HCT116 (cell line): ENCODE results near the gene SORCS2. TPM values are rescaled to one million over a fixed set of nuclear protein-coding genes. Genes with fewer than 3 reads are reported as not detected.

Source experiments
- ATAC-seq: fragments of 200-7000 bp; cut with Tn5 transposase; 2 replicates; pipeline ENCODE4 v1.9.1; 2020; ENCODE audit warnings: mild to moderate bottlenecking, moderate library complexity
- BruUV-seq: library from RNA; stranded (reverse); fragments of 400-500 nt; replicated peaks from 2 replicates; lab custom pipeline; 2021; lab: Mats Ljungman, UMichigan
- CTCF ChIA-PET: fragments of 300-600 bp; sonication (Branson Sonifier 250); formaldehyde crosslinking; loops from one replicate; lab custom pipeline; 2021; ENCODE audit warnings: antibody characterized with exemption; lab: Charles Lee
- POLR2A ChIA-PET: fragments of 300-600, 350-600 bp; sonication (Branson Sonifier 250); formaldehyde crosslinking; loops from one replicate; lab custom pipeline; 2021; ENCODE audit warnings: antibody characterized with exemption; lab: Charles Lee
- RAD21 ChIA-PET, 2 experiments: fragments of 300-600 bp; sonication (Branson Sonifier 250); formaldehyde crosslinking; loops; one replicate each; lab custom pipeline; 2023; ENCODE audit warnings: low total read pairs in 2 of 2; ENCODE audit not compliant: uncharacterized antibody in 2 of 2, unreplicated experiment in 2 of 2, low non-redundant PET in 1 of 2; lab: Charles Lee
- DNase-seq: peaks from one replicate; pipeline ENCODE4 v3.0.0-alpha.2; 2010; ENCODE audit warnings: low read depth, low spot score
- H2AFZ ChIP-seq: fragments of 200-600 bp; shearing (Covaris generic), sonication (generic); 2 replicates; pipeline ENCODE4 v1.6.1; 2017; ENCODE audit warnings: low read depth, mixed run types, mixed read lengths, antibody characterized with exemption, low read length; ENCODE audit not compliant: poor library complexity, severe bottlenecking
- H3K27ac ChIP-seq: 2 replicates; pipeline ENCODE4 v1.5.1; 2012; ENCODE audit warnings: low read depth, low read length
- H3K27me3 ChIP-seq: fragments of 200-600 bp; sonication (generic); 2 replicates; pipeline ENCODE4 v1.6.1; 2016; ENCODE audit warnings: mixed run types, low read length, mixed read lengths; ENCODE audit not compliant: insufficient read depth
- H3K36me3 ChIP-seq, 2 experiments: fragments of 200-500 bp in 1 of 2; fragments of 200-600 bp in 1 of 2; sonication (Bioruptor generic) in 1 of 2; sonication (generic) in 1 of 2; 2 replicates each; pipeline versions ENCODE4 v1.5.1 to v1.6.1; 2014 to 2016; ENCODE audit warnings: low read length in 2 of 2, inconsistent platforms in 1 of 2, mixed read lengths in 1 of 2, mixed run types in 1 of 2; ENCODE audit not compliant: insufficient read depth in 2 of 2, control insufficient read depth in 1 of 2
- H3K4me1 ChIP-seq, 2 experiments: fragments of 200-600 bp in 1 of 2; sonication (generic) in 1 of 2; 2 replicates each; pipeline versions ENCODE4 v1.5.1 to v1.6.1; 2012 to 2017; ENCODE audit warnings: low read length in 2 of 2, inconsistent platforms in 1 of 2, mild to moderate bottlenecking in 1 of 2, mixed read lengths in 1 of 2, mixed run types in 1 of 2, moderate library complexity in 1 of 2; ENCODE audit not compliant: insufficient read depth in 2 of 2, control insufficient read depth in 1 of 2
- H3K4me2 ChIP-seq: fragments of 200-600 bp; sonication (generic); 2 replicates; pipeline ENCODE4 v1.6.1; 2017; ENCODE audit warnings: mixed run types, low read length, mixed read lengths
- H3K4me3 ChIP-seq, 2 experiments: fragments of 200-600 bp in 1 of 2; sonication (generic) in 1 of 2; replicated peaks in 1 of 2; 2 replicates each; pipeline ENCODE4 v1.5.1; 2011 to 2016; ENCODE audit warnings: low read length in 2 of 2, control low read depth in 1 of 2, low read depth in 1 of 2, mild to moderate bottlenecking in 1 of 2, mixed read lengths in 1 of 2, mixed run types in 1 of 2
- H3K79me2 ChIP-seq: fragments of 200-600 bp; sonication (generic); 2 replicates; pipeline ENCODE4 v1.6.1; 2017; ENCODE audit warnings: mild to moderate bottlenecking, mixed run types, low read length, moderate library complexity, mixed read lengths; ENCODE audit not compliant: insufficient read depth
- H3K9ac ChIP-seq: fragments of 200-600 bp; sonication (generic); 2 replicates; pipeline ENCODE4 v1.6.1; 2016; ENCODE audit warnings: low read length, mixed read lengths
- H3K9me2 ChIP-seq: fragments of 200-600 bp; sonication (generic), shearing (Covaris generic); 2 replicates; pipeline ENCODE4 v1.6.1; 2017; ENCODE audit warnings: mixed run types, mild to moderate bottlenecking, moderate library complexity; ENCODE audit not compliant: insufficient read depth
- H3K9me3 ChIP-seq, 2 experiments: fragments of 200-500 bp in 1 of 2; fragments of 200-600 bp in 1 of 2; sonication (Bioruptor generic) in 1 of 2; sonication (generic) in 1 of 2; 2 replicates each; pipeline ENCODE4 v1.6.1; 2014 to 2017; ENCODE audit warnings: low read length in 2 of 2, mixed read lengths in 2 of 2, inconsistent platforms in 1 of 2, low read depth in 1 of 2, mild to moderate bottlenecking in 1 of 2, mixed run types in 1 of 2, moderate library complexity in 1 of 2; ENCODE audit not compliant: control insufficient read depth in 1 of 2, insufficient read depth in 1 of 2
- H4K20me1 ChIP-seq: fragments of 200-600 bp; sonication (generic), shearing (Covaris generic); 2 replicates; pipeline ENCODE4 v1.6.1; 2017; ENCODE audit warnings: mixed run types, mild to moderate bottlenecking, moderate library complexity; ENCODE audit not compliant: insufficient read depth
- CBX3 ChIP-seq: IDR thresholded peaks from 2 replicates; pipeline ENCODE4 v1.6.1; 2012; ENCODE audit warnings: low read depth
- CEBPB ChIP-seq: IDR thresholded peaks from 2 replicates; pipeline ENCODE4 v1.6.1; 2012; ENCODE audit warnings: low read depth
- EGR1 ChIP-seq: IDR thresholded peaks from 2 replicates; pipeline ENCODE4 v1.6.1; 2012; ENCODE audit warnings: low read depth
- ELF1 ChIP-seq: IDR thresholded peaks from 2 replicates; pipeline ENCODE4 v1.6.1; 2012; ENCODE audit warnings: low read depth, borderline replicate concordance
- JUND ChIP-seq: IDR thresholded peaks from 2 replicates; pipeline ENCODE4 v1.6.1; 2012
- POLR2A ChIP-seq: IDR thresholded peaks from 2 replicates; pipeline ENCODE4 v1.7.0; 2011; ENCODE audit warnings: borderline replicate concordance; ENCODE audit not compliant: insufficient read depth, insufficient read length; ENCODE audit errors: extremely low read depth
- RAD21 ChIP-seq: IDR thresholded peaks from 2 replicates; pipeline ENCODE4 v1.6.1; 2012; ENCODE audit warnings: low read depth, mild to moderate bottlenecking
- SRF ChIP-seq: IDR thresholded peaks from 2 replicates; pipeline ENCODE4 v1.6.1; 2012; ENCODE audit warnings: low read depth
- YY1 ChIP-seq: IDR thresholded peaks from 2 replicates; pipeline ENCODE4 v1.6.1; 2011; ENCODE audit warnings: low read length, low read depth, moderate library complexity, mild to moderate bottlenecking; ENCODE audit not compliant: insufficient replicate concordance; ENCODE audit errors: extremely low read depth
- ZFX ChIP-seq: fragments of 450-650 bp; IDR thresholded peaks from 2 replicates; pipeline ENCODE4 v1.6.1; 2017
- intact Hi-C: fragments of 100-400 bp; cut with micrococcal nuclease; formaldehyde crosslinking; loops from 2 replicates; pipeline ENCODE4 v1.10.0; 2022
- total RNA-seq: library from RNA; stranded (reverse); gene quantifications from one replicate; pipeline ENCODE4 v1.2.1, GENCODE V29; 2021; ENCODE audit not compliant: unreplicated experiment
- TF ChIP-seq, protein P1 (sequence below): IDR thresholded peaks from 2 replicates; pipeline ENCODE4 v1.6.1; 2012; ENCODE audit warnings: low read depth
- TF ChIP-seq, protein P2 (sequence below): IDR thresholded peaks from 2 replicates; pipeline ENCODE4 v1.6.1; 2011; ENCODE audit warnings: mild to moderate bottlenecking, low read length, moderate library complexity; ENCODE audit not compliant: insufficient replicate concordance; ENCODE audit errors: extremely low read depth
- TF ChIP-seq, protein P3 (sequence below): IDR thresholded peaks from 2 replicates; pipeline ENCODE4 v1.6.1; 2012
- TF ChIP-seq, protein P4 (sequence below): IDR thresholded peaks from 2 replicates; pipeline ENCODE4 v1.6.1; 2012
- TF ChIP-seq, protein P5 (sequence below), 3 experiments: fragments of 200-600 bp in 1 of 3; sonication (generic) in 1 of 3; IDR thresholded peaks in 2 of 3; conservative IDR thresholded peaks in 1 of 3; 2 replicates each; pipeline ENCODE4 v1.5.1; 2012 to 2017; ENCODE audit warnings: low read depth in 2 of 3, low read length in 2 of 3, antibody characterized with exemption in 1 of 3, borderline replicate concordance in 1 of 3, control low read depth in 1 of 3, mild to moderate bottlenecking in 1 of 3, mixed read lengths in 1 of 3, mixed run types in 1 of 3, moderate library complexity in 1 of 3; ENCODE audit not compliant: insufficient read depth in 1 of 3

Gene SORCS2
- total RNA-seq, 1 experiment from 2014 or later, result 0.37 TPM

DNA sequence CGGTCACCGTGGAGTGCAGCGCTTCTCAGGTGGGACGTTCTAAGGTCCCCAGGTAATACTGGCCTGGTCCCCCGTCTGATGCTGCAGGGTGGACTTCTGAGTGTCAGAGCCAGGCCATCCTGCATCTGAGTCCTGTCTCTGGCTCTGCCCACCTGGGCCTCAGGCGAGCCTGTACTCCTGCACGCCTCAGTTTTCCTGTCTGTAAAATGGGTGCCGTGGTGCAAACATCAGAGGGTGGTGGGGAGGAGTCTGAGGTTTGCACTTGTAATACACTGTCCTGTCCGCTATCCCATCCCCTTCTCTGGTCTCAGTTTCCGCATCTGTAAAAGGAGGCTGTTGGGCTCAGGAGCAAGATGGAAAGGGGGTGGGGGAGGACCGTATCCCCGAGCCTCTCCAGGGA, 41.3 kb downstream of the SORCS2 start (continued):
- no peak for TF ChIP-seq ZFX

DNA sequence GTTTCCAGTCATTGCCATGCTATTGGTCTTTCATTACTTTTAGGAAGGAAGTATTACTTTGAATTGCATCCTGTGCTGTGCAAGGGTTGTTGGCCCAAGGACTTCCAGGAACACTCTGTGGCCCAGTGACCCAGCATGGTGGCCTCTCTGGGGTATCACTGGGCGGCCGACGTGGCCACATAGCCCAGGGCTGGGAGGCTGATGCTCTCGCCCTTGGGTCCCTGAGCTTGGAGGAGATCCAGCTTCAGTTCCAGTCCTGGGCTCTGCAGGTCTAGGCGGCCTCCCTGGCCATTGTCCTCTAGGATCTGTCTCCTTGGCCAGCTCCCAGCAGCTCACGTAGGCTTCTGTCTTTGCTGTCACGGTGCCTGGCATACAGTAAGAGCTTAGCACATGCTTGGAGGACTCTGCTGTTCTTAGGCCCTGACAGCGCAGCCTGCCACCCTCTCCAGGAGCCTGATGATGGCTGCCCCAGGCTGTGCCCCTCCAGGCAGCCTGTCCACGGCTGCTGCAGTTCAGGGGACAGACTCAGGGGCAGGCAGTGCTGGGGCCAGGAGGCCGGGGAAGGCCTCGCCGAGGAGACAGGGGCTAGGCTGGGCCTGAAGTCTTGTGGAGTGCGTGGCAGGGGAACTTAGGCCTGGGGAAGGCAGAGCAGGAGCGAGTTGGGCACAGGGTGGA, 42.2 kb downstream of the SORCS2 start:
- peaks cover 4 to 8% of the 10 kb centered on the region in 2 experiments; a peak in 3 of 4 replicates for H3K9me3 ChIP-seq
- no peaks in the 10 kb centered on the region for H4K20me1 ChIP-seq
- ATAC-seq (no peak), DNase-seq (no peak)
- no peak overlapping the region for H3K4me3 ChIP-seq
- intact Hi-C loops, result no loop called here
- H3K27me3 ChIP-seq, result no peaks in the 10 kb centered on the region
- no peak overlapping the region for H2AFZ ChIP-seq
- no peaks in the 10 kb centered on the region for H3K36me3 ChIP-seq
- POLR2A ChIA-PET, result no interaction called here
- no peak overlapping the region for H3K9ac ChIP-seq
- no peak overlapping the region for H3K27ac ChIP-seq
- no peak overlapping the region for H3K4me2 ChIP-seq
- no peaks in the 10 kb centered on the region for H3K4me1 ChIP-seq
- H3K9me2 ChIP-seq, result no peaks in the 10 kb centered on the region
- no TSS peak for BruUV-seq
- CTCF ChIA-PET, result no interaction called here
- no peaks in the 10 kb centered on the region for H3K79me2 ChIP-seq
- no peak for TF ChIP-seq CEBPB
- TF ChIP-seq POLR2A, result no peak
- no peak for TF ChIP-seq RAD21
- no peak for TF ChIP-seq SRF
- TF ChIP-seq, protein P1, sequence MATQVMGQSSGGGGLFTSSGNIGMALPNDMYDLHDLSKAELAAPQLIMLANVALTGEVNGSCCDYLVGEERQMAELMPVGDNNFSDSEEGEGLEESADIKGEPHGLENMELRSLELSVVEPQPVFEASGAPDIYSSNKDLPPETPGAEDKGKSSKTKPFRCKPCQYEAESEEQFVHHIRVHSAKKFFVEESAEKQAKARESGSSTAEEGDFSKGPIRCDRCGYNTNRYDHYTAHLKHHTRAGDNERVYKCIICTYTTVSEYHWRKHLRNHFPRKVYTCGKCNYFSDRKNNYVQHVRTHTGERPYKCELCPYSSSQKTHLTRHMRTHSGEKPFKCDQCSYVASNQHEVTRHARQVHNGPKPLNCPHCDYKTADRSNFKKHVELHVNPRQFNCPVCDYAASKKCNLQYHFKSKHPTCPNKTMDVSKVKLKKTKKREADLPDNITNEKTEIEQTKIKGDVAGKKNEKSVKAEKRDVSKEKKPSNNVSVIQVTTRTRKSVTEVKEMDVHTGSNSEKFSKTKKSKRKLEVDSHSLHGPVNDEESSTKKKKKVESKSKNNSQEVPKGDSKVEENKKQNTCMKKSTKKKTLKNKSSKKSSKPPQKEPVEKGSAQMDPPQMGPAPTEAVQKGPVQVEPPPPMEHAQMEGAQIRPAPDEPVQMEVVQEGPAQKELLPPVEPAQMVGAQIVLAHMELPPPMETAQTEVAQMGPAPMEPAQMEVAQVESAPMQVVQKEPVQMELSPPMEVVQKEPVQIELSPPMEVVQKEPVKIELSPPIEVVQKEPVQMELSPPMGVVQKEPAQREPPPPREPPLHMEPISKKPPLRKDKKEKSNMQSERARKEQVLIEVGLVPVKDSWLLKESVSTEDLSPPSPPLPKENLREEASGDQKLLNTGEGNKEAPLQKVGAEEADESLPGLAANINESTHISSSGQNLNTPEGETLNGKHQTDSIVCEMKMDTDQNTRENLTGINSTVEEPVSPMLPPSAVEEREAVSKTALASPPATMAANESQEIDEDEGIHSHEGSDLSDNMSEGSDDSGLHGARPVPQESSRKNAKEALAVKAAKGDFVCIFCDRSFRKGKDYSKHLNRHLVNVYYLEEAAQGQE, result no peak
- TF ChIP-seq, protein P2, sequence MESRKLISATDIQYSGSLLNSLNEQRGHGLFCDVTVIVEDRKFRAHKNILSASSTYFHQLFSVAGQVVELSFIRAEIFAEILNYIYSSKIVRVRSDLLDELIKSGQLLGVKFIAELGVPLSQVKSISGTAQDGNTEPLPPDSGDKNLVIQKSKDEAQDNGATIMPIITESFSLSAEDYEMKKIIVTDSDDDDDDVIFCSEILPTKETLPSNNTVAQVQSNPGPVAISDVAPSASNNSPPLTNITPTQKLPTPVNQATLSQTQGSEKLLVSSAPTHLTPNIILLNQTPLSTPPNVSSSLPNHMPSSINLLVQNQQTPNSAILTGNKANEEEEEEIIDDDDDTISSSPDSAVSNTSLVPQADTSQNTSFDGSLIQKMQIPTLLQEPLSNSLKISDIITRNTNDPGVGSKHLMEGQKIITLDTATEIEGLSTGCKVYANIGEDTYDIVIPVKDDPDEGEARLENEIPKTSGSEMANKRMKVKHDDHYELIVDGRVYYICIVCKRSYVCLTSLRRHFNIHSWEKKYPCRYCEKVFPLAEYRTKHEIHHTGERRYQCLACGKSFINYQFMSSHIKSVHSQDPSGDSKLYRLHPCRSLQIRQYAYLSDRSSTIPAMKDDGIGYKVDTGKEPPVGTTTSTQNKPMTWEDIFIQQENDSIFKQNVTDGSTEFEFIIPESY, result no peak
- TF ChIP-seq, protein P3, sequence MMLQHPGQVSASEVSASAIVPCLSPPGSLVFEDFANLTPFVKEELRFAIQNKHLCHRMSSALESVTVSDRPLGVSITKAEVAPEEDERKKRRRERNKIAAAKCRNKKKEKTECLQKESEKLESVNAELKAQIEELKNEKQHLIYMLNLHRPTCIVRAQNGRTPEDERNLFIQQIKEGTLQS, result no peak
- no peak for TF ChIP-seq ELF1
- no peak for TF ChIP-seq EGR1
- no peak for TF ChIP-seq CBX3
- no peak for TF ChIP-seq JUND
- TF ChIP-seq YY1, result no peak
- TF ChIP-seq, protein P4, sequence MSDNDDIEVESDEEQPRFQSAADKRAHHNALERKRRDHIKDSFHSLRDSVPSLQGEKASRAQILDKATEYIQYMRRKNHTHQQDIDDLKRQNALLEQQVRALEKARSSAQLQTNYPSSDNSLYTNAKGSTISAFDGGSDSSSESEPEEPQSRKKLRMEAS, result no peak
- TF ChIP-seq, protein P5, sequence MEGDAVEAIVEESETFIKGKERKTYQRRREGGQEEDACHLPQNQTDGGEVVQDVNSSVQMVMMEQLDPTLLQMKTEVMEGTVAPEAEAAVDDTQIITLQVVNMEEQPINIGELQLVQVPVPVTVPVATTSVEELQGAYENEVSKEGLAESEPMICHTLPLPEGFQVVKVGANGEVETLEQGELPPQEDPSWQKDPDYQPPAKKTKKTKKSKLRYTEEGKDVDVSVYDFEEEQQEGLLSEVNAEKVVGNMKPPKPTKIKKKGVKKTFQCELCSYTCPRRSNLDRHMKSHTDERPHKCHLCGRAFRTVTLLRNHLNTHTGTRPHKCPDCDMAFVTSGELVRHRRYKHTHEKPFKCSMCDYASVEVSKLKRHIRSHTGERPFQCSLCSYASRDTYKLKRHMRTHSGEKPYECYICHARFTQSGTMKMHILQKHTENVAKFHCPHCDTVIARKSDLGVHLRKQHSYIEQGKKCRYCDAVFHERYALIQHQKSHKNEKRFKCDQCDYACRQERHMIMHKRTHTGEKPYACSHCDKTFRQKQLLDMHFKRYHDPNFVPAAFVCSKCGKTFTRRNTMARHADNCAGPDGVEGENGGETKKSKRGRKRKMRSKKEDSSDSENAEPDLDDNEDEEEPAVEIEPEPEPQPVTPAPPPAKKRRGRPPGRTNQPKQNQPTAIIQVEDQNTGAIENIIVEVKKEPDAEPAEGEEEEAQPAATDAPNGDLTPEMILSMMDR (IDR thresholded peaks at IDR 0.05 in 2 of 3, conservative IDR thresholded peaks at IDR 0.05 in 1 of 3; ENCODE audit: borderline replicate concordance in 1 of 3, insufficient read depth in 1 of 3, low read depth in 2 of 3, low read length in 2 of 3), result no peak
- RAD21 ChIA-PET, result no interaction called here
